ENCODE results near the gene AVEN. TPM values are rescaled to one million over a fixed set of nuclear protein-coding genes. Genes with fewer than 3 reads are reported as not detected.

AVEN gene
- total RNA-seq, 1 donor from 2014 or later, result 11.5 TPM

DNA sequence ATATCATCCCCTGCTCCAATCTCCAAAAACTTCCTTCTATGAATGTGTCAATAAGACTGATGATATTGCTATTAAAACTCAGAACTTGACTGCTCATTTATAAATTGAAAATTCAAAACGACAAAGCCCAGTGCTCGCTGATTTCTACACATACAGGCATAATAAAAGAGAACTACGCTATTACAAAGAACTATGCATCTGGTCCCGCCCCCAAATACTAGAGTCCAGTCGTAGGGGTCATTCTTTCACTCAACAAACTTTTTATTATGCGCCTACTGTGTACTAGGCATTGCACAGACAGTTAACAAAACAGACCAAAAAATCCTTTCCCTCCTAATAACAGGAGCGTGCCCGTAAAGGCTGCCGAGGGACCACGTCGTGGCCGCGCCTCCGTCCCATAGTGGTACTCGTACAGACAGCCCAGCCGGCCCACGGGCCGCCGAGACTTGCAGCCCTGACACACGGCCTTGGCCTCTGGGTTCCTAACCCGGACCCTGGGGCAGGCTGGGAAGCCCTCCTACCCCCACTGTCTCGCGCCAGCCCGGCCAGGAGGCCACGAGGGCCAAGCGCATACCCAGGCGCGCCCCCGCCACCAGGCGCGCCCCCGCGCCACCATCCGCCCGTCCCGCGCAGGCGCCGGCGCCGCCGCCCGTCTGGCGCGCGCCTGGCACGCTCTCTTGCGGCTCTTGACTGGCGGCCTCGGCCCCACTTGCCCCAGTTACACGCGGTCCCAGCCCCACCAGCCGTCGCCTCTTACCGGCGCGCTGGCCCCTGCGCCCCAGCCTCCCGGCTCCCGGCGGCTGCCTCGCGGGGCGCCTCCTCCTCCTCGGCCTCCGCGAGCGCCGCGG, 757 bp downstream of the AVEN start:
- H3K4me1 ChIP-seq, result peaks cover 7% of the 10 kb centered on the region
- H3K27me3 ChIP-seq, result no peaks in the 10 kb centered on the region
- H3K27ac ChIP-seq, result peak overlapping the region; percentile 89
- intact Hi-C loops (cut with DNase I), result no loop called here
- peak; percentile 96 for ATAC-seq
- peak overlapping the region; percentile 85 for H3K4me3 ChIP-seq
- no peaks in the 10 kb centered on the region for H3K9me3 ChIP-seq
- no peaks in the 10 kb centered on the region for H3K36me3 ChIP-seq
- peak; percentile 91 for DNase-seq
- TF ChIP-seq, protein P1, sequence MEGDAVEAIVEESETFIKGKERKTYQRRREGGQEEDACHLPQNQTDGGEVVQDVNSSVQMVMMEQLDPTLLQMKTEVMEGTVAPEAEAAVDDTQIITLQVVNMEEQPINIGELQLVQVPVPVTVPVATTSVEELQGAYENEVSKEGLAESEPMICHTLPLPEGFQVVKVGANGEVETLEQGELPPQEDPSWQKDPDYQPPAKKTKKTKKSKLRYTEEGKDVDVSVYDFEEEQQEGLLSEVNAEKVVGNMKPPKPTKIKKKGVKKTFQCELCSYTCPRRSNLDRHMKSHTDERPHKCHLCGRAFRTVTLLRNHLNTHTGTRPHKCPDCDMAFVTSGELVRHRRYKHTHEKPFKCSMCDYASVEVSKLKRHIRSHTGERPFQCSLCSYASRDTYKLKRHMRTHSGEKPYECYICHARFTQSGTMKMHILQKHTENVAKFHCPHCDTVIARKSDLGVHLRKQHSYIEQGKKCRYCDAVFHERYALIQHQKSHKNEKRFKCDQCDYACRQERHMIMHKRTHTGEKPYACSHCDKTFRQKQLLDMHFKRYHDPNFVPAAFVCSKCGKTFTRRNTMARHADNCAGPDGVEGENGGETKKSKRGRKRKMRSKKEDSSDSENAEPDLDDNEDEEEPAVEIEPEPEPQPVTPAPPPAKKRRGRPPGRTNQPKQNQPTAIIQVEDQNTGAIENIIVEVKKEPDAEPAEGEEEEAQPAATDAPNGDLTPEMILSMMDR (IDR thresholded peaks at IDR 0.05), result no peak

- DNase-seq (no peak), ATAC-seq (no peak)
- intact Hi-C loops (cut with DNase I), result no loop called here
- Histone ChIP-seq H3K4me3 (no peak overlapping the region), H3K4me1 (no peaks in the 10 kb centered on the region), H3K36me3 (no peaks in the 10 kb centered on the region), H3K27ac (no peak overlapping the region), H3K27me3 (no peaks in the 10 kb centered on the region), H3K9me3 (no peaks in the 10 kb centered on the region)
- TF ChIP-seq, protein P1 (IDR thresholded peaks at IDR 0.05), result no peak
Observed at GRCh38 chr15:34031987-34032760, 6.8 kb downstream of the AVEN start.

DNA sequence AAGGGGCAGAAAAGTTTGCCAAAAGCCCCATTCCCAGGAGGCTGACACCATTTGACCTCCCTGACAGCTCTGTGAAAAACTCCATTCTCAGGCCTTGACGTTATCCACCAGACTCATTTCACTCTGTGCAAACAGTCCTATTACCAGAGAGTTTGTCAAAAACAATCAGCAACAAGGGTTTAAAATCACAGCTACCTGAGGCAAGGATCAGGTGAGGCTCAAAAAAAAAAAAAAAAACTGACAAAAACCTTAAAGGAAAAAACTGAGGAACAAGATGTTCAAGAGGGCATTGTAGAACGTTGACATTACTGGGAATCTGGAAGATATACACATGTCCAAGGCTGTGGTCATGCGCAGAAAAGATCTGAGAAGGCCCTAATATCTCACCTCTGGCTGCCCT, 11.4 kb downstream of the AVEN start:
- DNase-seq (no peak), ATAC-seq (no peak)
- intact Hi-C loops (cut with DNase I), result no loop called here
- H3K27ac ChIP-seq, result no peak overlapping the region
- no peaks in the 10 kb centered on the region for H3K36me3 ChIP-seq
- no peaks in the 10 kb centered on the region for H3K27me3 ChIP-seq
- H3K4me1 ChIP-seq, result no peaks in the 10 kb centered on the region
- H3K4me3 ChIP-seq, result no peak overlapping the region
- H3K9me3 ChIP-seq, result no peaks in the 10 kb centered on the region
- TF ChIP-seq, protein P1 (IDR thresholded peaks at IDR 0.05), result no peak

DNA sequence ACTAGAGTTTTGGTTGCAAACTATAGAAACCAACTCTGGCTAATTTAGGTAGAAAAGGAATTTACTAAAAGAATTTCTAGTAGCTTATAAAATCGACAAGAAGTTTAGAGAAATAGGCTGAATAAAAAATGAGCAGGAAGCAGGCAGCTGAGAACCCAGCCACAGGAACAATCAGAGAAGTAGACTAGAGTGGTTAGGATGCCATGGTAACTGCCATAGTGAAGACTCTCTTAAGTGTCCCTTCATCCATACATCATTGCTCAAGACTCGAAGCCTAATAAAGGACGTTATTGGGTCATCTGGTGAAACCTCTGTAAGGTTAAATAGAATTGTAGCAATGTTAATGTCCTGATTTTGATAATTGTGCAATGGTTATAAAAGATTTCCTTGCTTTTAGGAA, 13.8 kb downstream of the AVEN start:
- intact Hi-C loops (cut with DNase I), result no loop called here
- no peaks in the 10 kb centered on the region for H3K4me1 ChIP-seq
- no peaks in the 10 kb centered on the region for H3K27me3 ChIP-seq
- TF ChIP-seq, protein P1 (IDR thresholded peaks at IDR 0.05), result no peak
- H3K27ac ChIP-seq, result no peak overlapping the region
- ATAC-seq, result no peak
- no peak overlapping the region for H3K4me3 ChIP-seq
- no peaks in the 10 kb centered on the region for H3K36me3 ChIP-seq
- no peak for DNase-seq
- no peaks in the 10 kb centered on the region for H3K9me3 ChIP-seq

DNA sequence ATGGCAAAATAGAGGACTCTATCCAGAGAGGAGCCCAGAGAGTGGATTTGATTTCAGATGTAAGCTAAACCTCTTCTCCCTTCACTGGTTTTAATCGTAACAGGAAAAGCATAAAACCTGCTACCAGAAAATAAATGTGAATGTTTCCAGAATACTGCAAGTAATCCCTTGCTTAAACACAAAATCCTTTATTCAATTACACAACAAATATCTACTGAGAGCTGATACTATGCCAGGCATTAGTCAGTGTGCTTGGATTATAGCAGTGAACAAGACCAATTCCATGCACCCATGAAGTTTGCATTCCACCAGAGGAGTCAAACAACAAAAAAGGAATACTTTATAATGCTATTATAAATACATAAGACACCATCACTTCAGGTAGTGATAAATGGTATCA, 15.1 kb downstream of the AVEN start:
- DNase-seq (no peak), ATAC-seq (no peak)
- Histone ChIP-seq H3K4me3 (no peak overlapping the region), H3K27me3 (no peaks in the 10 kb centered on the region), H3K36me3 (no peaks in the 10 kb centered on the region), H3K27ac (no peak overlapping the region), H3K9me3 (no peaks in the 10 kb centered on the region), H3K4me1 (no peaks in the 10 kb centered on the region)
- TF ChIP-seq, protein P1 (IDR thresholded peaks at IDR 0.05), result no peak
- intact Hi-C loops (cut with DNase I), result no loop called here
